Erythroblast (primary cell): ENCODE measurements around the gene CAND2.

Source experiments
- GATA1 ChIP-seq: IDR thresholded peaks from 2 replicates; pipeline ENCODE4 v1.6.1; 2011; ENCODE audit warnings: low read depth, mild to moderate bottlenecking, control low read depth, low read length, moderate library complexity
- POLR2A ChIP-seq: IDR thresholded peaks from 2 replicates; pipeline ENCODE4 v1.6.1; 2011; ENCODE audit warnings: mild to moderate bottlenecking, low read length

GRCh38 chr3:12780751-12781150 lies 15.7 kb upstream of the CAND2 start:
- TF ChIP-seq POLR2A = no peak
- TF ChIP-seq GATA1 = no peak
